IMR-90 (cell line): ENCODE measurements around the gene ANK3. TPM values are rescaled to one million over a fixed set of nuclear protein-coding genes. Genes with fewer than 3 reads are reported as not detected.

ENCODE experiments used
- ATAC-seq: fragments of 200-7000 bp; cut with Tn5 transposase; 2 replicates; pipeline ENCODE4 v1.9.1; 2020; ENCODE audit warnings: low read depth, mild to moderate bottlenecking, moderate library complexity
- BruUV-seq: library from RNA; stranded (reverse); fragments of 400-500 nt; replicated peaks from 2 replicates; lab custom pipeline; 2021; lab: Mats Ljungman, UMichigan
- CTCF ChIA-PET: fragments of 300-600 bp; formaldehyde crosslinking; extraction: SDS; loops from one replicate; lab custom pipeline; 2021; ENCODE audit warnings: antibody characterized with exemption; lab: Yijun Ruan, JAX
- POLR2A ChIA-PET: fragments of 300-600 bp; sonication (Branson Sonifier 250); formaldehyde crosslinking; loops from one replicate; lab custom pipeline; 2022; ENCODE audit warnings: antibody characterized with exemption; ENCODE audit not compliant: unreplicated experiment; lab: Charles Lee
- DNase-seq: peaks from one replicate; pipeline ENCODE4 v3.0.0; 2013
- H2AFZ ChIP-seq: replicated peaks from 2 replicates; pipeline ENCODE3; 2013; ENCODE audit warnings: low read length, mild to moderate bottlenecking; ENCODE audit not compliant: poor library complexity
- H2AK5ac ChIP-seq: 2 replicates; pipeline ENCODE4 v1.6.1; 2013; ENCODE audit warnings: low read depth, low read length, inconsistent platforms
- H2AK9ac ChIP-seq: replicated peaks from 2 replicates; pipeline ENCODE3; 2013; ENCODE audit warnings: mild to moderate bottlenecking, low read depth, low read length, moderate library complexity; ENCODE audit not compliant: poor library complexity
- H2BK120ac ChIP-seq: 2 replicates; pipeline ENCODE4 v1.6.1; 2013; ENCODE audit warnings: low read depth, low read length, inconsistent platforms
- H2BK15ac ChIP-seq: 3 replicates; pipeline ENCODE4 v1.6.1; 2013; ENCODE audit warnings: low read depth, low read length, inconsistent platforms
- H2BK20ac ChIP-seq: 2 replicates; pipeline ENCODE4 v1.6.1; 2013; ENCODE audit warnings: low read depth, mild to moderate bottlenecking, inconsistent platforms, low read length, moderate library complexity
- H2BK5ac ChIP-seq: 2 replicates; pipeline ENCODE4 v1.6.1; 2013; ENCODE audit warnings: mild to moderate bottlenecking, low read depth, low read length, inconsistent platforms; ENCODE audit not compliant: poor library complexity, severe bottlenecking
- H3K14ac ChIP-seq: replicated peaks from 2 replicates; pipeline ENCODE4 v1.6.1; 2013; ENCODE audit warnings: low read depth, low read length, inconsistent platforms
- H3K18ac ChIP-seq: 2 replicates; pipeline ENCODE4 v1.6.1; 2013; ENCODE audit warnings: low read depth, low read length, control low read depth
- H3K23ac ChIP-seq: 2 replicates; pipeline ENCODE4 v1.6.1; 2013; ENCODE audit warnings: low read depth, low read length, inconsistent platforms
- H3K27ac ChIP-seq: 2 replicates; pipeline ENCODE4 v1.5.1; 2013; ENCODE audit warnings: mild to moderate bottlenecking, control low read depth, low read length; ENCODE audit not compliant: insufficient read depth
- H3K27me3 ChIP-seq: 2 replicates; pipeline ENCODE4 v1.6.1; 2013; ENCODE audit warnings: low read length; ENCODE audit not compliant: control insufficient read depth, insufficient read depth
- H3K36me3 ChIP-seq: 2 replicates; pipeline ENCODE4 v1.6.1; 2013; ENCODE audit warnings: low read length, mixed read lengths; ENCODE audit not compliant: control insufficient read depth, insufficient read depth
- H3K4ac ChIP-seq: 2 replicates; pipeline ENCODE4 v1.6.1; 2013; ENCODE audit warnings: low read depth, low read length, inconsistent platforms
- H3K4me1 ChIP-seq: 2 replicates; pipeline ENCODE4 v1.6.1; 2013; ENCODE audit warnings: low read length, mixed read lengths; ENCODE audit not compliant: control insufficient read depth, insufficient read depth
- H3K4me2 ChIP-seq: 2 replicates; pipeline ENCODE4 v1.6.1; 2013; ENCODE audit warnings: low read depth, mild to moderate bottlenecking, control low read depth, low read length, moderate library complexity
- H3K4me3 ChIP-seq: 2 replicates; pipeline ENCODE4 v1.5.1; 2013; ENCODE audit warnings: low read depth, mild to moderate bottlenecking, control low read depth, low read length, moderate library complexity; ENCODE audit not compliant: insufficient read depth
- H3K56ac ChIP-seq: 2 replicates; pipeline ENCODE4 v1.6.1; 2013; ENCODE audit warnings: low read length, inconsistent platforms; ENCODE audit not compliant: insufficient read depth; ENCODE audit errors: extremely low read depth
- H3K79me1 ChIP-seq, 2 experiments: 2 replicates each; pipeline ENCODE4 v1.6.1; 2013; ENCODE audit warnings: low read length in 2 of 2, inconsistent platforms in 1 of 2, low read depth in 1 of 2
- H3K9ac ChIP-seq: 2 replicates; pipeline ENCODE4 v1.6.1; 2013; ENCODE audit warnings: low read depth, low read length, control low read depth
- H3K9me1 ChIP-seq: 2 replicates; pipeline ENCODE4 v1.6.1; 2013; ENCODE audit warnings: low read length, inconsistent platforms; ENCODE audit not compliant: insufficient read depth
- H3K9me3 ChIP-seq: 2 replicates; pipeline ENCODE4 v1.6.1; 2013; ENCODE audit warnings: low read length; ENCODE audit not compliant: control insufficient read depth, insufficient read depth
- H4K20me1 ChIP-seq: 2 replicates; pipeline ENCODE4 v1.6.1; 2013; ENCODE audit warnings: low read length, inconsistent platforms; ENCODE audit not compliant: insufficient read depth
- H4K5ac ChIP-seq: 2 replicates; pipeline ENCODE4 v1.6.1; 2013; ENCODE audit warnings: mild to moderate bottlenecking, low read depth, low read length, control low read depth
- H4K8ac ChIP-seq, 2 experiments: 2 replicates each; pipeline ENCODE4 v1.6.1; 2013; ENCODE audit warnings: low read depth in 2 of 2, low read length in 2 of 2, control low read depth in 1 of 2, inconsistent platforms in 1 of 2
- H4K91ac ChIP-seq: 2 replicates; pipeline ENCODE4 v1.6.1; 2013; ENCODE audit warnings: low read depth, low read length, inconsistent platforms; ENCODE audit not compliant: insufficient read depth
- CHD1 ChIP-seq: IDR thresholded peaks from 2 replicates; pipeline ENCODE4 v1.6.1; 2012; ENCODE audit warnings: low read depth, low read length, improper control_type of control experiment
- FOS ChIP-seq: fragments of 150-350 bp; IDR thresholded peaks from 2 replicates; pipeline ENCODE4 v1.6.1; 2016; ENCODE audit warnings: low read depth, low read length
- MAFK ChIP-seq: IDR thresholded peaks from 2 replicates; pipeline ENCODE4 v1.6.1; 2012; ENCODE audit warnings: low read depth, low read length, improper control_type of control experiment
- MXI1 ChIP-seq: IDR thresholded peaks from 2 replicates; pipeline ENCODE4 v1.6.1; 2012; ENCODE audit warnings: low read depth, mild to moderate bottlenecking, low read length, moderate library complexity, borderline replicate concordance
- NFE2L2 ChIP-seq: fragments of 150-350 bp; IDR thresholded peaks from 2 replicates; pipeline ENCODE4 v1.6.1; 2016; ENCODE audit warnings: low read depth, mild to moderate bottlenecking, low read length
- RAD21 ChIP-seq: IDR thresholded peaks from 2 replicates; pipeline ENCODE4 v1.6.1; 2012; ENCODE audit warnings: low read length, improper control_type of control experiment
- RCOR1 ChIP-seq: IDR thresholded peaks from 2 replicates; pipeline ENCODE4 v1.6.1; 2012; ENCODE audit warnings: mild to moderate bottlenecking, low read length, improper control_type of control experiment; ENCODE audit not compliant: insufficient replicate concordance
- RFX5 ChIP-seq: IDR thresholded peaks from 2 replicates; pipeline ENCODE4 v1.8.0; 2012; ENCODE audit warnings: low read depth, mild to moderate bottlenecking, low read length, moderate library complexity
- WGBS, 2 experiments: methylation state at CpG; one replicate each; pipeline versions ENCODE4 v1.1.5 to v1.1.7; 2013; ENCODE audit warnings: missing lambda C conversion rate in 2 of 2; ENCODE audit not compliant: insufficient read length in 1 of 2; ENCODE audit errors: extremely low coverage in 2 of 2; 5-methylcytosine and 5-hydroxymethylcytosine counted together
- dilution Hi-C: fragments of 300-500 bp; cut with HindIII; formaldehyde crosslinking; loops from one replicate; pipeline ENCODE4 v1.14.3; 2018; ENCODE audit warnings: low sequenced_read_pairs; ENCODE audit not compliant: unreplicated experiment
- in situ Hi-C: fragments of 300-500 bp; cut with MboI; formaldehyde crosslinking; loops from 3 replicates; pipeline ENCODE4 v1.14.3; 2019; ENCODE audit warnings: low sequenced_read_pairs, inconsistent platforms, mixed read lengths
- intact Hi-C: fragments of 100-400 bp; cut with micrococcal nuclease; formaldehyde crosslinking; loops from 2 replicates; pipeline ENCODE4 v1.10.0; 2022
- polyA plus RNA-seq, 3 experiments: library from polyadenylated mRNA; depleted of rRNA; stranded (reverse); fragments of >200 nt; gene quantifications; 2 replicates each; pipeline ENCODE4 v1.2.3, GENCODE V29; 2012; ENCODE audit warnings: low replicate concordance in 1 of 3
- total RNA-seq: library from RNA; depleted of rRNA; stranded (reverse); fragments of >200 nt; gene quantifications from 2 replicates; pipeline ENCODE4 v1.2.3, GENCODE V29; 2012
- TF ChIP-seq, protein P1 (sequence below): conservative IDR thresholded peaks from 2 replicates; pipeline ENCODE4 v1.5.1; 2012; ENCODE audit warnings: mild to moderate bottlenecking, low read depth, low read length, improper control_type of control experiment

Gene ANK3
- total and polyA plus RNA-seq, 2 of the 4 experiments (the other 2 are of a cell fraction) = 0.63 to 1.8 TPM

DNA sequence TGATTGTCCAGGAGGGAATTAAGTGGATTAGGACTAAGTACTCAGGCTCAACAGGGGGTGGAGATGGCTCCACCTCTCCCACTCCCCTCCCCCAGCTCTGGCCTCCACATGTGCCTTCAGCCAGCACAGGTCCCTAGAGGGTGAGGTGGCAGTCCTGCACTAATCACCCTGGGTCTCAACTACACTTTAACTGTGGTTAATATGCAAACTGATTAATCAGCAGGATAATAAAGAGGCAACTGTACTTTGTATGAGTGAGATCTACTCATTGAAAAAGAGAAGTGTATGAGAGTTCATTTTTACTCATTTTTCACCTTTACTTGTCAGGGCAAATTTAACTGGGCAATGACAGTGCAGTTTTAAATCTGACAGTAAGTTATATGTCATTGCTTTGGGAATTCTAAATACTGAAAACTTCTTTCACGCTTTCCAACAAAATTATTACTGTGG lies 259.5 kb downstream of the ANK3 start:
- Histone ChIP-seq H2BK15ac (no peak overlapping the region), H3K18ac (no peak overlapping the region), H3K23ac (no peak overlapping the region), H2AK9ac (no peak overlapping the region), H3K4me3 (no peak overlapping the region), H3K4me1 (no peaks in the 10 kb centered on the region), H2BK5ac (no peak overlapping the region), H3K4ac (0 out of 2 replicates have a peak overlapping the region, but pooled peaks have one; percentile 23), H3K9ac (no peak overlapping the region), H2BK20ac (no peak overlapping the region), H4K8ac (no peak overlapping the region), H2AFZ (no peak overlapping the region), H3K9me1 (no peaks in the 10 kb centered on the region), H3K79me1 (no peaks in the 10 kb centered on the region), H2BK120ac (no peak overlapping the region), H3K27ac (no peak overlapping the region), H3K56ac (no peak overlapping the region), H4K91ac (no peak overlapping the region), H3K14ac (no peak overlapping the region), H2AK5ac (no peak overlapping the region), H3K27me3 (peaks cover 3% of the 10 kb centered on the region), H3K36me3 (no peaks in the 10 kb centered on the region), H4K5ac (no peak overlapping the region), H4K20me1 (no peaks in the 10 kb centered on the region), H3K4me2 (no peak overlapping the region), H3K9me3 (no peaks in the 10 kb centered on the region)
- POLR2A ChIA-PET = no interaction called here
- TF ChIP-seq MXI1 = no peak
- TF ChIP-seq CHD1 = no peak
- no peak for TF ChIP-seq RCOR1
- TF ChIP-seq RAD21 = no peak
- peak; percentile 55; the same call in 1 of the 2 replicates for TF ChIP-seq NFE2L2
- no peak for TF ChIP-seq FOS
- no peak for TF ChIP-seq RFX5
- TF ChIP-seq, protein P1, sequence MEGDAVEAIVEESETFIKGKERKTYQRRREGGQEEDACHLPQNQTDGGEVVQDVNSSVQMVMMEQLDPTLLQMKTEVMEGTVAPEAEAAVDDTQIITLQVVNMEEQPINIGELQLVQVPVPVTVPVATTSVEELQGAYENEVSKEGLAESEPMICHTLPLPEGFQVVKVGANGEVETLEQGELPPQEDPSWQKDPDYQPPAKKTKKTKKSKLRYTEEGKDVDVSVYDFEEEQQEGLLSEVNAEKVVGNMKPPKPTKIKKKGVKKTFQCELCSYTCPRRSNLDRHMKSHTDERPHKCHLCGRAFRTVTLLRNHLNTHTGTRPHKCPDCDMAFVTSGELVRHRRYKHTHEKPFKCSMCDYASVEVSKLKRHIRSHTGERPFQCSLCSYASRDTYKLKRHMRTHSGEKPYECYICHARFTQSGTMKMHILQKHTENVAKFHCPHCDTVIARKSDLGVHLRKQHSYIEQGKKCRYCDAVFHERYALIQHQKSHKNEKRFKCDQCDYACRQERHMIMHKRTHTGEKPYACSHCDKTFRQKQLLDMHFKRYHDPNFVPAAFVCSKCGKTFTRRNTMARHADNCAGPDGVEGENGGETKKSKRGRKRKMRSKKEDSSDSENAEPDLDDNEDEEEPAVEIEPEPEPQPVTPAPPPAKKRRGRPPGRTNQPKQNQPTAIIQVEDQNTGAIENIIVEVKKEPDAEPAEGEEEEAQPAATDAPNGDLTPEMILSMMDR = no peak
- TF ChIP-seq MAFK = no peak
- no peak for DNase-seq
- no TSS peak for BruUV-seq
- ATAC-seq = no peak
- CTCF ChIA-PET = no interaction called here
- in situ Hi-C loops = no loop called here
- no CpG with 5 or more reads among the region's 1 CpG for WGBS, 2 experiments
- dilution Hi-C loops = no loop called here
- intact Hi-C loops = no loop called here
